NCI-H2081 (cell line): ENCODE data around the gene CENPT.
"Not testable (repeated sequence)": the region's sequence is repeated elsewhere in the genome, so short reads cannot be mapped to it uniquely, and the experiment has no call there.

Source experiments
- DNase-seq, 2 experiments: peaks; one replicate each; lab custom pipeline; 2025; lab: John Stamatoyannopoulos, UW

CENPT gene

GRCh38 chr16:67846320-67847063 lies 1.0 kb downstream of the CENPT start, which contains the start of gene NUTF2:
Gene NUTF2 (plus strand): TSS chr16:67846933. CDS start chr16:67865131, 18,198 bp downstream.
- DNase-seq: peak; percentile 91 to 95

GRCh38 chr16:67846063-67846319 lies 1.5 kb downstream of the CENPT start:
- DNase-seq: no peak

DNA sequence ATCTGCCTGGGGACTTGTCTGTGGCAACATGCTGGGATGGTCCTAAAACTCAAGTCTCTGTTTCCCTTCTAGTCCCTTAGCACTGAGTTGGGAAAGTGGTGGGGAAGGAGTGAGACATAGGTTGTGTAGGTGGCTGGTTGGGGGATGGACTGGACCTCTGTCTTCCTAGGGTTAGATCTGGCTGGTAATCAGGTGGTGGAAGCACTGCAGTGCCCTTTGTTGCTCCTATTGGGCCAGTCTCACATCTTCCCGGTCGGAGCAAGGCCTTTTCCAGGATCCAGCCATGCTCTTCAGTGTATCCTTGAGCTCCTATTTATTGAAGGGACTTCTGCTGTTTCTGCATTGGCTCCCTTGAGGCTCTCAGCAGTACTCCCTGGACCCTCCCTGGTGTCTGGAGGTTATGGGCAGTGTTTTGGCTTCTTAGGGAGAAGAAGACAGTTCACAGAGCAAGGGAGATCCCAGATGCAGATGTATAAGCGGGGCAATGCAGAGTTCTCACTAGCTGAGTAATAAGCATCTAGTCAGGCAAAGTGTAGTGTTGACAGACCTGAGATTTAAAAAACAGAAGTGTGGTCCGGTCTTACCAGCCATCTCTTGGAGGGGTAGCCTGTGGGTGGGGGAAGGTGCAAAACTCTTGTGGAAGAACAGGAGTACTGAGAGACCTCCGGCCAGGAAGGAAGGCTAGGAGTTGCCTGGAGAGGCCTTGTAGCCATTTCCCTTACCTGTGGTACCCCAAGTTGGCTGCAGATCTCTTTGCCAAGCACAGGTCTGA lies 2.0 kb downstream of the CENPT start:
- no peak for DNase-seq

DNA sequence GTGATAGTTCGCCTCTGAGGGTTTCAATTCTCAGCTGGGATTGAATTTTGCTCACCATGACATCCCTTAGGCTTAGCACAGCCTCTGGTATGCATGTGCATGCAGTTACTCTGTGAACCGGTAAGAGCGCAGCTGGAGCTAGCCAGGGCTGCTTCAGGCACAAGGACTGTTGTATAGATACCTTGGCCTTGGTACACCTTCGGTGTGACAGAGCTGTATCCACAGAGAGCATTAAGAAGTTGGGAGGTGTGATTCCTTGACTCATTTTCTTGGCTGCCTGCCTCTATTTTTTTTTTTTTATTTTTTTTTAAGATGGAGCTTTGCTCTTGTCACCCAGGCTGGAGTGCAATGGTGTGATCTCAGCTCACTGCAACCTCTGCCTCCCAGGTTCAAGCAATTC lies 3.0 kb downstream of the CENPT start:
- DNase-seq: no peak

- DNase-seq: no peak
Observed at GRCh38 chr16:67843343-67843765, 4.1 kb downstream of the CENPT start.

GRCh38 chr16:67842509-67843342 lies 4.8 kb downstream of the CENPT start:
- DNase-seq: peak in 1 of 2 experiments; percentile 62

DNA sequence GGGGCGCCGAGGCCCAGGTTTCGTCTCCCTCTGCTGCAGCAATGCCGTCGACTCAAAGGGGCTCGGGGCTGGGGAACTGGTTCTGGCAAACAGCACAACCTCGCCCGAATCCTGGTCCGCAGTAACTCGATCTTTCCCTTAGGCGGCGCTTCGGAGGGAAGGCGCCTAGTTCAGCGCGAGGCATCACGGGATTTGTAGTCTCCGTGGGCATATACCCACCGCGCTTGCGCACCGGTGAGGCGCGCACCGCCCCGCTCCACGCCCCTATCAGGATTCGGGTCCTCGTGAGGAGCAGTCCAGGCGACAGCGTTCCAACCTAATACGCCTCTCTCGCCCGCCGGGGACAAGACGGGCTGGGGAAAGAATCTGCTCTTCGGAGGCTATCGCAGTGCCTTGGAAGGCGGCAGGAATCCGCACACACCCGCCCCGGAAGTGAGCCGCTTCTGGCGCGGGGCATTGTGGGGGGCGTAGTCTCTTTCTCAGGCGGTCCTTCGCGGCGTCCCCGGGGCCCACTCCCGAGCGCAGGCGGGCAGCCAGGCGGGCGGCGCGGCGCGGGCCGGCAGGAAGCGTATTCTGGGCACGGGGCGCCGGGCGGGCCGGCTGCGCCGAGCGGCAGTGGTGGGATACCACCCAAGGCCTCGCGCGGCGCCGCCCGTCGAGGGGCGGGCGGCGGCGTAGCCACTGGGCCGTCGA lies 5.5 kb downstream of the CENPT start, which contains the start of gene THAP11:
Gene THAP11, plus strand, starts transcription at position 505 of the 693 bp plus-strand sequence. CDS start 235 bp downstream, outside the sequence.
- DNase-seq: peak; percentile 91 to 92

- DNase-seq: no peak
Observed at GRCh38 chr16:67841198-67841815, 6.2 kb downstream of the CENPT start.

- no peak for DNase-seq
Observed at GRCh38 chr16:67837811-67838210, 9.7 kb downstream of the CENPT start.

GRCh38 chr16:67837190-67837589 lies 10.3 kb downstream of the CENPT start:
- not testable (repeated sequence) for DNase-seq

- no peak for DNase-seq
Observed at GRCh38 chr16:67834242-67834614, 13.3 kb downstream of the CENPT start.

DNA sequence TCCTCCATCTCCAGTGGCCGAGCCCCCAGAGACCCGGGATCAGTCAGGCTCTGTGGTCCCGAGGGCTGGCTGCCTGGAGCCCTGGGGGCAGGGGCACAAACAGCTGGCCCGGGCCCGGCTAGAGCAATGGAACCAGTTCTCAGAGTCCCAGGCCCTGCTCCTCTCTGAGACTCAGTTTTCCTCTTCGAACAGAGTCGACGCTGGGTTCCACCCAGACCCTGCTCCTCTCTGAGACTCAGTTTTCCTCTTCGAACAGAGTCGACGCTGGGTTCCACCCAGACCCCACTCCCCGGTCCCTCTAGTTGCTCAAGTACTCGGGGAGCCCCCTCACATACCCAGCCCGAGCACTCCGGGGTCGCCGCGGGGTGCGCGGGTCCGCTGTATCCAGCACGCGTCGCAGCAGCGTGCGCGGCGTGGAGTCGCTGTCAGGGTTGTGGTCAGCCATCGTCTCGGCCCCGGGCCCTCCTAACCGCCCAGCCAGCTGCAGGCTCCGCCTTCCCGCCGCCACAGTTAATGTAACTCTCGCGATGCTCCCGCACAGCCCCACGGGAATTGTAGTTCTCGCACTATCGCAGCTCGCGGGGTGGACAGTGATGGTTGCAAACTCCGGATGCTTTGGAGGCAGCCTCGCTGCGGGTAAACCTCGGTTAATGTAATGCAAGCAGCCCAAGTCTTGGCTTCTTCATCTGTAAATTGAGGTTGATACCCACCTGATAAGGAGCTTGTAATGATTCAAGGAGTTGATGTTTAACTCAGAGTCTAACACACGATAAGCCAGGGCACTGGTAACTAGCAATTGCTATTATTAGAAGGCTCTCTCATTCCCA lies 13.9 kb downstream of the CENPT start:
- peak; percentile 73 to 81 for DNase-seq

- no peak for DNase-seq
Observed at GRCh38 chr16:67833030-67833414, 14.5 kb downstream of the CENPT start.

- DNase-seq: no peak
Observed at GRCh38 chr16:67828651-67829050, 18.8 kb downstream of the CENPT start.

DNA sequence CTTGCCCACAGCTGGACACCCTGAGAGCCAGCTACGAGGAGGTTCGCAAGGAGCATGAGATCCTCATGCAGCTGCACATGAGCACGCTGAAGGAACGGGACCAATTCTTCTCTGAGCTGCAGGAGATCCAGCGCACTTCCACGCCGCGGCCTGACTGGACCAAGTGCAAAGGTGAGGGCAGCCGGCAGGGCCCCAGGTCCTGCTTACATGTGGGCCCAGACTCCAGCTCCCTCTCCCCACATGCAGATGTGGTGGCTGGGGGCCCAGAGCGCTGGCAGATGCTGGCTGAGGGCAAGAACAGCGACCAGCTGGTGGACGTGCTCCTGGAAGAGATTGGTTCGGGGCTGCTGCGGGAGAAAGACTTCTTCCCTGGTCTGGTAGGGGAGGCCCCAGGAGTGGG lies 21.6 kb downstream of the CENPT start:
- no peak for DNase-seq

DNA sequence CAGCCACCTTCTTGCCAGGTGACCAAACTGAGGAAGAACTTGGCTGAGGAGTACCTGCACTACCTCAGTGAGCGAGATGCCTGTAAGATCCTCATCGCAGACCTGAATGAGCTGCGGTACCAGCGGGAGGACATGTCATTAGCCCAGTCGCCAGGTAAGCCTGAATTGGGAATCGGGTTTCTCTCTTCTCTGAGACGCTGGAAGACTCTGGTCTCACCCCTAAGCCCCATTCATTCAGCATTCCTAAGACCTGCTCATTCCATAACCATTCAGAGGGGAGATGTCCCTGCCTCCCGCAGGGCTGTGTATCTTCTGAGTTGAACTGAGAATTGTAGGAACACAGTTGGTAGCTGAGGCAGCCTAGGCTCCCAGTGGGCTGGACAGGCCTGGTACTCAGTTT lies 22.4 kb downstream of the CENPT start:
- DNase-seq: no peak

- no peak for DNase-seq
Observed at GRCh38 chr16:67822511-67822910, 25.0 kb downstream of the CENPT start.

GRCh38 chr16:67820608-67821259 lies 26.8 kb downstream of the CENPT start:
- DNase-seq: no peak

DNA sequence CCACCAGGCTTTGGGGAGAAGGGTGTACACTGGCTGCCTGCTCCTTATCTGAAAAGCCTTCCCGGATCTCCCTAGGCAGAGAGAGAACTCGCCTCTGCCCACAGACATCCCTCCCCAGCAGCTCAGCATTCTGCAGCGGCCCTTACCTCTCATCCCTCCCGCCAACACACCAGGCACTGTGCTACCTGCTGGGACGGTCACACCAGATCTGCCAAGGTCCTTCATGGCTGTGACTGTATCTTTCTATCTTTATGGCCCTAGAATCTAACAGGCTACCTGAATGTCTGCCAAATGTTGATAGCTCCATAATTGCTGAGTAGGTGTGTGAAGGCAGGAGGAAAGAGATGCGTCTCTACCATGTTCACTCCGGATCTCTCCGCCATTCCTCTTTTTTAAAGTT lies 32.9 kb downstream of the CENPT start:
- DNase-seq: peak; percentile 18 to 42

- no peak for DNase-seq
Observed at GRCh38 chr16:67811899-67812298, 35.6 kb downstream of the CENPT start.
